Activated CD4-positive, alpha-beta memory T cell treated with anti-CD3 and anti-CD28 coated beads, Interleukin-2, amount 10 ng/mL, durations not matched to agents 7 days and 5 days (primary cell): ENCODE data around the gene SLC25A20. TPM values are rescaled to one million over a fixed set of nuclear protein-coding genes. Genes with fewer than 3 reads are reported as not detected.
A peak's percentile ranks its signal among the peaks of the same experiment; 100 is the strongest.
"Not testable (repeated sequence)": the region's sequence is repeated elsewhere in the genome, so short reads cannot be mapped to it uniquely, and the experiment has no call there.

Experiments used
- CTCF ChIA-PET: fragments of 350-600 bp; sonication (Branson Sonifier 250); formaldehyde crosslinking; loops from one replicate; lab custom pipeline; 2021; ENCODE audit warnings: antibody characterized with exemption, inconsistent platforms; lab: Charles Lee
- POLR2A ChIA-PET: fragments of 350-600 bp; sonication (Branson Sonifier 250); formaldehyde crosslinking; loops from one replicate; lab custom pipeline; 2021; ENCODE audit warnings: antibody characterized with exemption; lab: Charles Lee
- DNase-seq: peaks from one replicate; pipeline ENCODE4 v3.0.0-alpha.2; 2020
- H3K27ac Mint-ChIP-seq: one replicate; pipeline ENCODE4 v1.8.0; 2021; ENCODE audit warnings: mild to moderate bottlenecking, mixed read lengths
- H3K27me3 Mint-ChIP-seq: one replicate; pipeline ENCODE4 v1.8.0; 2021; ENCODE audit warnings: mixed read lengths
- H3K36me3 Mint-ChIP-seq: one replicate; pipeline ENCODE4 v1.8.0; 2021; ENCODE audit warnings: low read depth, mixed read lengths
- H3K4me1 Mint-ChIP-seq: one replicate; pipeline ENCODE4 v1.8.0; 2021; ENCODE audit warnings: mixed read lengths
- H3K4me3 Mint-ChIP-seq: one replicate; pipeline ENCODE4 v1.8.0; 2021; ENCODE audit warnings: mild to moderate bottlenecking, mixed read lengths
- H3K9me3 Mint-ChIP-seq: one replicate; pipeline ENCODE4 v1.8.0; 2021; ENCODE audit warnings: mixed read lengths
- total RNA-seq, 2 experiments: library from RNA; stranded (reverse); gene quantifications; one replicate each; pipeline ENCODE4 v1.2.3, GENCODE V29; 2021

The SLC25A20 gene
- total RNA-seq, 2 experiments from 2014 or later, result 25.6 to 29.5 TPM

DNA sequence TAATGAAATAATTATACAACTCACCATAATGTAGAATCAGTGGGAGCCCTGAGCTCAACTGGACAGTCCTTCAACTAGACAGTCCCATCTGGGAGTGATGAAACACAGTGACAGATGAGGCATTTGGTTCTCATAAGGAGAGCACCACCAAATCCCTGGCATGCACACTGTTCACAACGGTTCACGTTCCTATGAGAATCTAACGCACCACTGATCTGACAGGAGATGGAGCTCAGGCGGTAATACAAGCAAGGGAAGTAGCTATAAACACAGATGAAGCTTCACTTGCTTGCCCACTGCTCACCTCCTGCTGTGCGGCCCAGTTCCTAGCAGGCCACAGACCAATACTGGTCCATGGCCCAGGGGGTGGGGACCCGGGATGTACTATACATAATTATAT lies 68.0 kb downstream of the SLC25A20 start:
- H3K36me3 Mint-ChIP-seq, result peaks cover 5% of the 10 kb centered on the region
- no peak overlapping the region for H3K4me3 Mint-ChIP-seq
- no peaks in the 10 kb centered on the region for H3K9me3 Mint-ChIP-seq
- POLR2A ChIA-PET, result no interaction called here
- no peaks in the 10 kb centered on the region for H3K4me1 Mint-ChIP-seq
- no peak overlapping the region for H3K27ac Mint-ChIP-seq
- no peaks in the 10 kb centered on the region for H3K27me3 Mint-ChIP-seq
- no peak for DNase-seq
- CTCF ChIA-PET, result no interaction called here

DNA sequence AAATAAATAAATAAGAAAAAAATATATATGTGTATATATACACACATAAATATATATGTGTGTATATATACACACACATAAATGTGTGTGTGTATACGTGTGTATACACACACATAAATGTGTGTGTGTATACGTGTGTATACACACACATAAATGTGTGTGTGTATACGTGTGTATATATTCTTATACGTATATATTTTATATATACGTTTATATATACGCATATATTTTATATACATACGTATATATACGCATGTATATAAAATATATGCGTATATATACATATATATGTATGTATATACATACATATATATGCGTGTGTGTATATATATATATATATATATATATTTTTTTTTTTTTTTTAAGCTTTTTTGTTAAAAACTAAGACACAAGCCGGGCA lies 69.2 kb downstream of the SLC25A20 start:
- POLR2A ChIA-PET, DNase-seq, H3K27me3 Mint-ChIP-seq, H3K4me3 Mint-ChIP-seq, H3K36me3 Mint-ChIP-seq, H3K27ac Mint-ChIP-seq, H3K4me1 Mint-ChIP-seq, H3K9me3 Mint-ChIP-seq, CTCF ChIA-PET: not testable (repeated sequence)

DNA sequence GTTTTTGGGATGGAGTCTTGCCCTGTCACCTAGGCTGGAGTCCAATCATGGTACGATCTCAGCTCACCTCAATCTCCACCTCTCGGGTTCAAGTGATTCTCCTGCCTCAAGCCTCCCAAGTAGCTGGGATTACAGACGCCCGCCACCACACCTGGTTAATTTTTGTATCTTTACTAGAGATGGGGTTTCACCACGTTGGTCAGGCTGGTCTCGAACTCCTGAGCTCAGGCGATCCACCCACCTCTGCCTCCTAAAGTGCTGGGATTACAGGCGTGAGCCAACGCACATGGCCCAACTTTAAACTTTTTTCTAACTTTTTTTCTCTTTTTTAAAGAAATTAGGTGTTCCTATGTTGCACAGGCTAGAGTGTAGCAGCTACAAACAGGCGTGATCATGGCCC lies 70.8 kb downstream of the SLC25A20 start:
- H3K4me1 Mint-ChIP-seq, H3K36me3 Mint-ChIP-seq, DNase-seq, H3K9me3 Mint-ChIP-seq, H3K27ac Mint-ChIP-seq, H3K27me3 Mint-ChIP-seq, H3K4me3 Mint-ChIP-seq: not testable (repeated sequence)
- POLR2A ChIA-PET, result interaction anchor here (1.0 kb wide), 1 partner anchor 265 kb away, joined by 3 read pairs; no protein-coding TSS in a partner anchor
- CTCF ChIA-PET, result interaction anchor here (0.6 kb wide), 1 partner anchor 989 kb away, joined by 4 read pairs; no protein-coding TSS in a partner anchor

DNA sequence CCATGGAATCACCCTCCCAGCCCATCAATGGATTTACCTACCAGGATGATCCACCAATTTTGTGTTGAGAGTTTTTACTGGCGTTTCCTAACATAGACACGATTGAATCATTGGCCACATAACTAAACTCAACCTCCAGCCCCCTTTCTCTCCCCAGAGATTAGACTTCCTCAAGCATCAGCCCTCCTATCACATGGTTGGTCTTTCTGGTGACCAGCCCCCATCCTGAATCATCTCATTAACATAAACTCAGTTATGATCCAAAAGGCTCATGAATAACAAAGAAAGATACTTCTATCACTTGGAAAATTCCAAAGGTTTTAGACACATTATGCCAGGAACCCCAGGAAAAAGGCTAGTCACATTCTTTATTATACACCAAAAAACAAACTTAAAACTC lies 72.2 kb downstream of the SLC25A20 start:
- ChIA-PET CTCF (interaction anchor here (0.7 kb wide), 1 partner anchor 60 kb away, joined by 3 read pairs; no protein-coding TSS in a partner anchor), POLR2A (no interaction called here)
- H3K4me1 Mint-ChIP-seq, result no peaks in the 10 kb centered on the region
- no peaks in the 10 kb centered on the region for H3K9me3 Mint-ChIP-seq
- DNase-seq, result no peak
- no peak overlapping the region for H3K27ac Mint-ChIP-seq
- H3K4me3 Mint-ChIP-seq, result no peak overlapping the region
- no peaks in the 10 kb centered on the region for H3K36me3 Mint-ChIP-seq
- no peaks in the 10 kb centered on the region for H3K27me3 Mint-ChIP-seq

DNA sequence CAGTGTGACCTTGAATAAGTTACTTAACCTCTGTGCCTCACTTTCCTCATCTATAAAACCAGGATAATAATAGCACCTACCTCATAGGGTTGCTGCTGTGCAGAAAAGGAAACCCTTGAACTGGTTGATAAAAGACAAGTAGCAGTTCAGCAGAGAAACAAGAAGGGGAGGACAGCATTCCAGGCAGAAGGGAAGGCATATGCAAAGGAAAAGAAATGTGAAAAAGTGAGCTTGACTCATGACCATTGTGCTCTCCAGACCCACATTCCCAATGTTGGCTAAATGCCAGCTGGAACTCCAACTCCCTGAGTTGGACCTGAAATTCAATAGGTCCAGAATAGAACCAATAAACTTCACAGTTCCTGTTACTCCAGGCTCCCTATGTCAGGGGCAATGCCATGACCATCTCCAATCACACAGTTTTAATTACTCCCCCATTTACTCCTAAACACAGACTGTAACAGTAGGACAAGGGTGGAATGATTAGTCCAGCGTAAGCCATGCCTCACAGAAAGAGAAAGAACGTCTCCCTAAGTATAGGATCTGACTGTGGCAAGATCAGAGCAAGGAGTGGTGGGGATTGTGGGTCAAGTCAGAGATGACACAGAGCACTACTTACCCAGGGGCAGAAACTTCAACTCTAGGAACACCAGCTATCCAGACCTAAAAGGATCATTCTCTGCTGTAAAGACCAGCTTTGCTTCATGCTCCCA lies 77.9 kb downstream of the SLC25A20 start:
- Mint-ChIP-seq H3K36me3 (peaks cover 3% of the 10 kb centered on the region), H3K27me3 (no peaks in the 10 kb centered on the region), H3K4me3 (no peak overlapping the region), H3K9me3 (no peaks in the 10 kb centered on the region), H3K27ac (no peak overlapping the region), H3K4me1 (peaks cover 9% of the 10 kb centered on the region)
- POLR2A ChIA-PET, result no interaction called here
- DNase-seq, result no peak
- CTCF ChIA-PET, result interaction anchor here (0.7 kb wide), 1 partner anchor 12 kb away, joined by 3 read pairs; no protein-coding TSS in a partner anchor

DNA sequence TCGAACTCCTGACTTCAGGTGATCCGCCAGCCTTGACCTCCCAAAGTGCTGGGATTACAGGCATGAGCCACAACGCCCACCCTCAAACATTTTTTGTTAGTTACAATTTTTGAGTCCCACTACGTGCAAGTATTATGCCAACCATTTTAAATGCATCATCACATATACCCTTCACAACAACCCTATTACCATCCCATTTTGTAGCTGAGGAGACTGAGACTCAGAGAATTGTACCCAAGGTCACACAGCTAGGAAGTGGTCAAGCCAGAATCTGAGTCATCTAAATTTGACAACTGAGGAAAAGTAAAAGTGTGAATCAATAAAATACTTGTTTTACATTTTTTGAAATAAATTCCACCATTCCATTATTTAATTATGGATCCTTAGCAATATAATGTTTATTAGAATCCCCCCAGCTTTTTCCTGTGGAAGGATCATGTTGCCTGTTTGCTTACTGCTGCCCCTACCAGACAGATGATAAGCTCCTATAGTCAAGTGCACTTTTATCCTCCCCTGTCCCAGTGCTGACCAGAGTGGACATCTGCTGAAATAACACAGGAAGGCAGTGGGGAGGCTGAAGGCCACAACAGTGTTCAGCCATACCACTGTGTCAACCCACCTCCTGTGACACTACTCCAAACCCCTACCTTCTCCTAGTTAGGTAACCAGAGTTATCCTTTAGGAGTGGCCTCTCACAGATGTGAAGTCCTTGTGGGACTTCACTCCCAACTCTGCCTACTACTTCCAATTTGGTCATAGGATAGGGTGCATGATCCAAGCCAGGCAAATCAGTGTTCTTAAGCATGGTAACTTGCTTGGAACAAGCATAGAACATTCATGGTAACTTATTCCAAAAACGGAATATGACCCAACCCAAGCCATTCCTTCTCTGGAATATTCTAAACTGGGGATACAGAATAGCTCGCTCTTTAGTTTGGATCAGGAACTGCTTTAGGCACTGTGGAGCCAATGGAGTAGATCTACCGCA lies 79.2 kb downstream of the SLC25A20 start:
- no peaks in the 10 kb centered on the region for H3K9me3 Mint-ChIP-seq
- no peak overlapping the region for H3K4me3 Mint-ChIP-seq
- H3K36me3 Mint-ChIP-seq, result peaks cover 3% of the 10 kb centered on the region
- H3K4me1 Mint-ChIP-seq, result peaks cover 10% of the 10 kb centered on the region
- no peak for DNase-seq
- no peaks in the 10 kb centered on the region for H3K27me3 Mint-ChIP-seq
- ChIA-PET POLR2A (interaction anchor here (1.0 kb wide), 1 partner anchor 100 kb away, joined by 3 read pairs; no protein-coding TSS in a partner anchor), CTCF (interaction anchor here (1.1 kb wide), 1 partner anchor 720 kb away, joined by 3 read pairs; no protein-coding TSS in a partner anchor)
- no peak overlapping the region for H3K27ac Mint-ChIP-seq

DNA sequence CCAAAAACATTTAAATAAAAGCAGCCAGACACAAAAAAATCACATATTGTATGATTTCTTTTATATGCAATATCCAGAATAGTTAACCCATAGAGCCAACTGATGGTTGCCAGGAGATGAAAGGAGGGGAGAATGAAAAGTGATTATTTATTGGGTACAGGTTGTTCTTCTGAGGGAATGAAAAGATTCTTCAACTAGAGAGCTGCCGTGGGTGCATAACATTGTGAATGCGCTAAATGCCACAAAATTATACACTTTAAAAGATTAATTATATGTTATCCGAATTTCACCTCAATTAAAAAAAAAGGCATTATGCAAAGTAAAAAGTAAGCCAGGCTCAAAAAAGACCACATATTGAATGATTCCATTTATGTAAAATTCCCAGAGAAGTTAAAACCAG lies 87.2 kb downstream of the SLC25A20 start:
- peaks cover 31% of the 10 kb centered on the region for H3K4me1 Mint-ChIP-seq
- POLR2A ChIA-PET, result interaction anchor here (1.6 to 2.6 kb wide), 3 partner anchors 36 to 210 kb away, joined by 3 to 13 read pairs (median 7); partner anchors contain the start of genes ARIH2 and PRKAR2A
- peak overlapping the region; percentile 88 for H3K27ac Mint-ChIP-seq
- H3K9me3 Mint-ChIP-seq, result peaks cover 11% of the 10 kb centered on the region
- CTCF ChIA-PET, result interaction anchor here (1.1 kb wide), 1 partner anchor 87 kb away, joined by 3 read pairs; no protein-coding TSS in a partner anchor
- DNase-seq, result no peak
- H3K36me3 Mint-ChIP-seq, result peaks cover 17% of the 10 kb centered on the region
- no peak overlapping the region for H3K4me3 Mint-ChIP-seq
- H3K27me3 Mint-ChIP-seq, result no peaks in the 10 kb centered on the region

Other genes starting within 250 kb of the SLC25A20 start
- 1 to 10 TPM; 7.2 to 8.0 TPM for gene CELSR3, start 236.0 kb downstream of the SLC25A20 start, total RNA-seq
- 10 to 100 TPM; 33.4 to 37.2 TPM for gene NCKIPSD, start 213.0 kb downstream of the SLC25A20 start, total RNA-seq
- gene IP6K2, start 181.7 kb downstream of the SLC25A20 start, total RNA-seq, result 10 to 100 TPM; 52.7 to 57.8 TPM
- gene PRKAR2A, start 51.0 kb downstream of the SLC25A20 start, total RNA-seq, result 10 to 100 TPM; 28.3 to 29.7 TPM
- gene ARIH2, start 20.0 kb upstream of the SLC25A20 start, total RNA-seq, result 100 to 1,000 TPM; 100 TPM
- 10 to 100 TPM; 48.4 to 49.9 TPM for gene P4HTM, start 91.4 kb upstream of the SLC25A20 start, total RNA-seq
- 100 to 1,000 TPM; 135 to 148 TPM for gene WDR6, start 108.5 kb upstream of the SLC25A20 start, total RNA-seq
- 10 to 100 TPM; 21.6 to 24.5 TPM for gene DALRD3, start 119.7 kb upstream of the SLC25A20 start, total RNA-seq
- gene NDUFAF3, start 123.2 kb upstream of the SLC25A20 start, total RNA-seq, result 100 to 1,000 TPM in 1 of 2 experiments, 10 to 100 TPM in 1; 98.1 to 108 TPM
- gene IMPDH2, start 130.5 kb upstream of the SLC25A20 start, total RNA-seq, result 100 to 1,000 TPM; 131 to 133 TPM
- 100 to 1,000 TPM; 136 to 140 TPM for gene QRICH1, start 195.2 kb upstream of the SLC25A20 start, total RNA-seq
- gene QARS1, start 205.9 kb upstream of the SLC25A20 start, total RNA-seq, result 100 to 1,000 TPM; 194 to 212 TPM
- gene USP19, start 221.9 kb upstream of the SLC25A20 start, total RNA-seq, result 10 to 100 TPM; 61.2 to 61.5 TPM
- not detected for gene LAMB2, start 234.2 kb upstream of the SLC25A20 start, total RNA-seq